Putamen (tissue), 1 donor: Measurements from ENCODE around the gene MRPL53.
"Not testable (repeated sequence)": the region's sequence is repeated elsewhere in the genome, so short reads cannot be mapped to it uniquely, and the experiment has no call there.

ENCODE experiments used
- DNase-seq: peaks from one replicate; pipeline ENCODE4 v3.0.0-alpha.2; 2016; ENCODE audit warnings: low spot score

Gene MRPL53

DNA sequence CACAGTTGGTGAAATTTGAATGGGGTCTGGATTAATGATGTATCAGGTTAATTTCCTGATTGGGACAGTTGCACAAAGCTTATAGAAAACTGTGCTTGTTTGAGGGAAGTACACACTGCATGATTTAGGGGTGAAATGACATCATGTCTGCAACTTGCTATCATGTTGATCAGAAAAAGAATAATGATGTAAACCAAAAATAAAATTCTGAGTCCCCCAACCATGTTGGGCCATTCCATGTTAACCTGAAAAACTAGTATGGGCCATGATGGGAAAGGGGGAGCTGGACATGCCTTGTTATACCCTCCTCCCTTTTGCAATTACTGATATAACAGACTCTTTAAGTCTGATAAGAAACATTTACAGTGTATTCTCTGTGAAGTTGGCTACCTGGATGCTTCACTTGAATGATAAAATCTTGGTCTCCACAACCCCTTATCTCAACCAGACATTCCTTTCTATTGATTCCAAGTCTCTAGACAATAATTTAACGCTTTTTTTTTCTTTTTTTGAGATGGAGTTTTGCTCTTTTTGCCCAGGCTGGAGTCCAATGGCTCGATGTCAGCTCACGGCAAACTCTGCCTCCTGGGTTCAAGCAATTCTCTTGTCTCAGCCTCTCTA is 21.8 kb downstream of the MRPL53 start:
- no peak for DNase-seq

DNA sequence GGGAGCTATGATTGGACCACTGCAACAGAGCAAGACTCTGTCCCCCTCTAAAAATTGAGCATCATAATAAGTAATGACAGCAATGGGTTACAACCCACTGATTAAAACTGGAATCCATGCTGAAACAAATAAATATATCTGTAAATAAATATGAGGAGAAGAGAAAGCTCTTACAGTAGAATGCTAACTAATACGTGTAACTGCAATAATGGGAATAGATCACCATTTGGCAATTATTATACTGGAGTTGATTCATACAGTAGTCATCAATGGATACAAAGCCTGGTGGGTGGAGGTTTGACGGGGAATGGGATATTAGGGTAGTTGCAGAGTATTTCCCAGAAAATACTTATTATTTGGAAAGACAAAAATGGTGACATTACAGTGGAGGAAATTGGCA is 23.7 kb downstream of the MRPL53 start:
- no peak for DNase-seq

DNA sequence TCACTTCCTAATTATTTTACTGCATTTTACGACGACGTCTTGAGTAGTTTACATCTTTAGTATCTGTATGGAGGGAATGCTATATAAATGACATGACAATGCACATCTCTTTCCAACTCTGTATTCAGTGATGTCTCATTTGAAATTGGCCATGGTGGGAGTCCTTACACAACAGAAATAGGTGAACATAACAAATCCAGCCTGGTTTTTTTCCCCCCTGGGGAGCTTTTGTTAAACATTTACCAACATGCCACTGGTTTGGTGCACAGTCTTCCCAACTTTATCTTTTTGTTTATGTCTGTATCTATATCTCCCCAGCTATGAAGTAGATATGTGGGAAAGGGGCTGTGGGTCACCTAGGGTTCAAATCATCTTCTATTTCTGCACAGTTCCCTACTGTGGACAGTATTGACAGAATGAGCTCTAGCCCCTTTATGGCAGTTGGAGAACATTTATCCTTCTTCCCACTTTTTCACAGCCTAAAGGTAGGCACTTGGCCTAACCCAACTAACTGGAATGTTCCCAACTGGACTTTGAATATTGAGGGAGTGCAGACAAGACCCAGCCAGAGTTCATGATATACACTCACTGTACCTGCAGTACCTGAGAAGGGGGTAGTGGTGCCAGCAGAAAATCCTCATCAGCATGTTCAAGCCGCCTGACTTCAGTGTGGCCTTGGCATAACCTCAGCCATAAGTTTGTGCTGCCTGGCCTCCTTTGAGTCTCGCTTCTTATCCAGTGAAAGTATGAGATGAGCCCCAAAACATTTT is 25.1 kb downstream of the MRPL53 start:
- DNase-seq: no peak

DNA sequence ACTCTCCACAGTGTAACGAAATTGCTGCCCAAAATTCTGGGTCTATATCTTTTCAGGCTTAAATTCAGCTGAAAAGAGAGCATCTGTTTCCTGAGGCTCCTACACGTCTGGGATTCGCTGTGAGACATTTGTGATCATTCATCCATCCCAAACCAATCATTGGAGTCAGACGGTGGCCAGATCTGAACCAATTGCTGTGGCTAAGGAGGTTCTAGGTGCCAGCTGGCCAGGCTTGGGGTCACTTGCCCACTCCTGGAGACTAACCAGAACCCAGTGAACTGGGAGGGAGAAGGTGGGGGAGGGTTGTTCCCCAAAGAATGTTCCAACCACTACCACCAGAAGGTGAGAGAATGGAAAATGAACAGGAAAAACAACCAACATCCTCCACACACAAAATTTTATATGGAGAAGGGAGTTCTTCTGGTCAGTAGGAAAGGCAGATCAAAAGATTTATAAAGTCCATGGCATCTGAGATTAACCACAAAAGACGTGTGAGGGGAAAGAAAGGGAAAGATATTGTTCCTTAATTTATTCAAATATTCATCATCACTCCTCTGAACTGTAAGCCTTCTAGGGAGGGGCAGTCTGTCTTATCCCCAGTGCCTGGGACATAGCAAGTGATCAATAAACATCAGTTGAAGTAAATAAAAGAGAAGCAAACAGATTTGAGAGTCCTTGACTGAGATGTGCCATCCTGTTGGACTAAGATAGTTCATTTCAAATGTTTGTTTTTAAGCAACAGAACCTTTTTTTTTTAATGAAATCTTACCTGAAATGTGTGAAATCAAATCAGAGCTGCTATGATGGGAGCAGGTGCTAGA is 27.8 kb downstream of the MRPL53 start:
- DNase-seq: no peak

DNA sequence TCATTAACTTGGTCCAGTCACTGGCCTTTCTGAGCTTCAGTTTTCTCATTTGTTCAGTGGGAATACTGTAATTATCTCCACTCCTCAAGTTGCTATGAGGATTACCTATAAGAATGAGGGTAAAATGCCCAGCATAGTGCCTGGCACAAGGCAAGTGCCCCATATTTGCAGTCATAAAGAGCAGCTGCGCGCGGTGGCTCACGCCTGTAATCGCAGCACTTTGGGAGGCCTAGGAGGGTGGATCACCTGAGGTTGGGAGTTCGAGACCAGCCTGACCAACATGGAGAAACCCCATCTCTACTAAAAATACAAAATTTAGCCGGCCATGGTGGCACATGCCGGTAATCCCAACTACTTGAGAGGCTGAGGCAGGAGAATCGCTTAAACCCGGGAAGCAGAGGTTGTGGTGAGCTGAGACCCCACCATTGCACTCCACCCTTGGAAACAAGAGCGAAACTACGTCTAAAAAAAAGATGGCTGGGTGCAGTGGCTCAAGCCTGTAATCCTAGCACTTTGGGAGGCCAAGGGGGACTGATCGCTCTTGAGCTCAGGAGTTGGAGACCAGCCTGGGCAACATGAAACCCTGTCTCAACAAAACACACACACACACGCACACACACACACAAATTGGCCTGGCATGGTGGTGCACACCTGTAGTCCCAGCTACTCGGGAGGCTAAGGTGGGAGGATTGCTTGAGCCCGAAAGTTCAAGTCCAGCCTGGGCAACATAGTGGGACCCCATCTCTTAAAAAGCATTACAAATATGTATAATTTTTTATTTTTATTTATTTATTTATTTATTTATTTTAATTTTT is 29.8 kb downstream of the MRPL53 start:
- DNase-seq: not testable (repeated sequence)

DNA sequence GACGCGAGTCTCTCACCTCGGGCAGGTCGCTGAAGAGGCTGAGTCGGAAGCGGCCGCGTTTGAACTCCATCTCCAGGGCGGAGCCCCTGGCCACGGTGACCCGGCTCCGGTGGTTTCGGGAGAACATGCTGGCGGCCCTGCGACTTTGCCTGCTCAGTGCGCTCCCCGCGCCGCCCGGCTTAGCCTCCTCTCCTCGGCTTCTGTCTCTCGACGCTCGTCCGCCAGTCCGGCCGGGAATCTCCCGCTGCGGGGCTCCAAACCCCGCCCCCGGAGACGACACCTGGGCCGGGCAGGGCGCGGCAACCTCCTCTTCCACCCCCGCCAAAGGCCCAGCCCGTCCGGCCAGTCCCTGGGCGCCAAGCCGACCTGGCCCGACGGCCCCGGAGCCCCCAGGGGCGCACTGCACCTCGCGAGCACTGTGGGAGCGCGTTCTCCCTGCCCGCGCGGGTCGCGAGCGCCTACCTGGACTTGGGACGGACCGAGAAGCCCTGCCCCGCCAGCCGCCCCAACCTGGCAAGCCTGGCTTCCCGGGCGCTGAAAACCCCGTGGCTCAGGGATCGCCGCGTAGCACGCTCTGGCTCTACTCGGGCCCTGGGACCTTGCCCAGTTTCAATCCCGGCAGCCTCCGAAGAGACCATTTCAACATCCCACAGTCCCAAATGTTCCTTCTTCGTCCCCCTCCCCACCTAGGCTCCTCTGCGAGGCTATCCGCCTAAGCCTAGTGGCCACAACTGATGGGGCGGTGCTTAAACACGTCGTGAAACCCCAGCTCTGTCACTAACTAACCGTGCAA is 30.6 kb downstream of the MRPL53 start, which contains the start of gene RTKN:
Gene RTKN, minus strand, starts transcription at position 248 of the 793 bp plus-strand sequence. Its CDS starts 121 bp downstream, at position 127.
- DNase-seq: no peak

DNA sequence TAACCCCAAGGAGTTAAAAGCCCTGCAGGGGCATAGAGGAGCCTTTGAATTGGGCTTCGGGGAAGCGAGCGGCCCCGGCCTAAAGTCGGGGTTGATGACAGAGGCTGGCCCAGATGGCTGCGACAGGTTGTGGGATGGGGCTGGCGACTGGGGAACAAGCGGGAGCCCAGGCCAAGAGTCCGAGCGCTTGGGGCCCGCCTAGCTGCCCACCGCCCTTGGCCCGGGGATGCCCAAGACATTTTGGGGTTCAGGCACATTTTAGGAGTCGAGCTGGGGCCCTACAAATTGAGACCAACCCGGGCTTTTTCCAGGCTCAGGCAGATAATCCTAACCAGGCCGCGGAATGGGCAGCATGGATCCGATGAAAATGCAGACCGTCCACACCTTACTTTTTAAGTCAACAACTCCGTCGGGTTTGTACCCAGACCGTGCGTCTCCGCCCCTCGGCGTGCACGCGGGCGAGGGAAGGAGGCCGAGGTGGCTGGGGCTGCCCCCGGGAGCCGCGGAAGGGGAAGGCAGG is 31.2 kb downstream of the MRPL53 start:
- DNase-seq: no peak

DNA sequence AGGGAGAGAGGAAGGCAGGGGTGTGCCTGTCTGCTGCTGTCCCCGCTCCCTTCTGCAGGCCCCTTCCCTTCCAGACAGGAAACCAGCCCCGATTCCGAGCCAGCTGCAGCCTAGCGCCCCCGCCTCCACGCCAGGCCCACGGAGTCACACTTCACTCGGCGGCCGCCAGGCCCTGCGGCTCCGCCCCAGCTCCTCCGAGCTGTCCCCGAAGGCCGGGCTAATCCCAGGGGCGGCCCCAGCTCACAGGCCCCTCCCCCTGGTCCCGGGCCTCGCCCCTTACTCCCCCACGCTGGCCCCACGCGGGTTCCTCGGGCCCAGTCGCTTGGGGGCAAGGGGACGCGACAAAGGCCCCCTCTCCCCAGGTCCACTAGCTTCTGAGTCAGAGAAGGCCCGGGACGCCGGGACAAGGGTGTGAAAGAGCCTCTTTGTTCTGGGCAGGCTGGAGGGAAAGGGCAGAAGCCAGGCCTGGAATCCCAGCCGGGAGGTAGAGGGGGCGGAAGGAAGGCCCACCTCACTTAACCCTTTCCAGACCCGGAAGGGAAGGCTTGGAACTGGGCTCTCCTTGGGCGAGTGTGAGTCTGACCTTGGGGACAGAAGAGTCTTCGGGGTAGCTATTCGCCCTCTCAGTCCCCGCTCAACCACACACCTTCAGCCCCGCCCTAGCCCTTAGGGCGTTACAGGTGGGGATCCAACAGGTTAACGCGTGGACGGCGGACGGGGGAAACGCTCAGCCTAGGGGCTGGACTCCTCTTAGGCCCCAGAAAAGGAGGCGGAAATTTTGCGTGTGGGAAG is 31.9 kb downstream of the MRPL53 start:
- peak; percentile 94 for DNase-seq

DNA sequence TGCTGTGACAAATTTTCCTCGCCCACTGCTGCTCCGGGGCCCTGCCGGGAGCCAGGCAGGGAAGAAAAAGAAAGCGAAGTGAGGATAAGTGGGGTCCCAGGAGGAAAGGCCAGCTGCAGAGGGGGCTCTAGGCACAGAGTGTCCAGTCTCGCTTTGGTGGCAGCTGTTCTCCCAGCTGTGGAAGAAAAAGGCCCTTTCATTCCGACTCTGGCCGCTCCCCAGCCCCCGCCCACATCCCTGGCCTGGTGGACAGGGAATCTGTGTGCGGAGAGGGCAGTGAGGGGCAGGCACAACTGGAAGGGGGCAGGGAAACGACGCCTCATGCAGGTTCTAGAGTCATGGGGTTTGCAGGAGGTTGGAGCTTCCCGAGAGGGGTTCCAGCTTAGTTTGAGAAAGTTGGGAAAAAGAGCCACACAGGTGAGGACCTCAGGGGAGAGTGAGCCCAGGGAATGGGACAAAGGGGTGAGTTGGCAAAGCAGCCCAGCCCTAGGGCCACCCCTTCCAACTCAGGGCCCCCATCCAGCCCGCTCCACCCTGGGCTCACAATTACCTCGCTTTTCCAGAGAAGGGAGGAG is 32.6 kb downstream of the MRPL53 start:
- DNase-seq: peak; percentile 96

DNA sequence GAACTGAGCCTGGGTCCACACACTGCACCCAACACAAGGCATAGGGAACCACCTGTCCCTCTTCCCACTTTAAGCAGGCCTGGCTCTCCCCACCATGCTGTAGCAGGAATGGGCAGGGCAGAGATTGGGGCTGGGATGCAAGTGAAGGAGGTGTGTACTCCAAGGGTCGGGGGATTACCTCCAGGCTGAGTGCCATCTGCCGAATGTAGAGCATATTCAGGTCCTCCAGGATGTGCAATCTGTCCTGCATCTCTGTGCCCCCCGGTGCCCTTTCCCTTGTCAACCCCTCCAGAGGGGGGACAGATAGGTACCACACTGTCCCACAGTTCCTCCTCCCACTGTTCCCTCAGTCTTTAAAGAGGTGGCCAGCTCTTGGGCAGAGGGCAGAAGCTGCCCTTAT is 33.1 kb downstream of the MRPL53 start:
- DNase-seq: no peak

DNA sequence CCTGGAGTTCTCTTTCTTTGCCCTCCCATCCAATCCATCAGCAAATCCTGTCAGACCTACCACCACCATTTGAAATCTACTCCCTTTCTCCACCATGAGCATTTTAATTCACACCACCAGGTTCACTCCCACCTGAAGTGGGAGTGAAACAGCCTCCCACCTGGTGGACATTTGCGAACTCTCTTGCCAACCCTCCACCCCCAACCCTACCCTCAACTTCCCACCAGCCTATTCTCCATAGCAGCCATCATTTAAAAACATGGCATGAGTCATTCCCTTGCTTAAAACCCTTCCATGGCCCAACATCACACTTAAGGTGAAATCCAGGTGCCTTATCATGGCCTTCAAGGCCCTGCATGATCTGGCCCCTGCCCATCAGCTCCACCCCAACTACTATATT is 34.2 kb downstream of the MRPL53 start:
- DNase-seq: no peak

DNA sequence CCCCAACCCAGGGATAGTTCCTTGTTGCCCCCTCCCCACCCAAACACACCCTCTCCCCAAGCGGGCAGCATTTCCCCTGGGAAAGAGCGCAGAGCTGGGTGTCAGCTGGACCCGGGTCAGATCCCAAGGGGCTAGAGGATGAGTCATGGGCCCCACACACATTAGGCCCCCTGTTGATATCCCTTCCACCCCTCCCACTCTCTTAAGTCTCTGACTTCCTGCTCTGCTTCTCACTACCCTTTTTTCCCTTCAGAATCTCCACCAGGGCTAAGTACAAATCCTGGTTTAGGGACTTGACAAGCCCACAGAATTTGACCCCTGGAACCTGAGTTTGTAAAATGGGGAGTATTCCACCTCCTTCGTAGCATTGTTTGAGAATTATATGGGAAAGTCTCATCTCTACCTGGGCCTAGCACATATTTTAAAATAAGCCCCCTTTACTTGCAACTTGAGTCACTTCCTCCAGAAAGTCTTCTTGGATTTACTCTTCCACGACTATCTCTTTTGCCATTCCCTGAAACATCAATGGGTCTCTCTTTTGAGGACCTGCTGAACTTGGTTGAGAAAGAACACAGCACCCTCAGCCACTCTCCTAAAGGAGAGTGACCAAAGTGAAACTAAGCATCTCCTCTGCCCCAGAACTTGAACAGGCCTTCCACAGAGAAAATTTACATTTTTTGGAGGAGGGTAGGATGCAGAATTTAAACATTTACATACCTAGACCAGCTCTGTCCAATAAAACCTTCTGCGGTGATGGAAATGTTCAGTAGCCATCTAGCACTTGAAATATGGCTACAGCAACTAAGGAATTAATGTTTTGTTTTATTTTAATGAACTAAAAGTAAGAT is 35.4 kb downstream of the MRPL53 start:
- DNase-seq: no peak

DNA sequence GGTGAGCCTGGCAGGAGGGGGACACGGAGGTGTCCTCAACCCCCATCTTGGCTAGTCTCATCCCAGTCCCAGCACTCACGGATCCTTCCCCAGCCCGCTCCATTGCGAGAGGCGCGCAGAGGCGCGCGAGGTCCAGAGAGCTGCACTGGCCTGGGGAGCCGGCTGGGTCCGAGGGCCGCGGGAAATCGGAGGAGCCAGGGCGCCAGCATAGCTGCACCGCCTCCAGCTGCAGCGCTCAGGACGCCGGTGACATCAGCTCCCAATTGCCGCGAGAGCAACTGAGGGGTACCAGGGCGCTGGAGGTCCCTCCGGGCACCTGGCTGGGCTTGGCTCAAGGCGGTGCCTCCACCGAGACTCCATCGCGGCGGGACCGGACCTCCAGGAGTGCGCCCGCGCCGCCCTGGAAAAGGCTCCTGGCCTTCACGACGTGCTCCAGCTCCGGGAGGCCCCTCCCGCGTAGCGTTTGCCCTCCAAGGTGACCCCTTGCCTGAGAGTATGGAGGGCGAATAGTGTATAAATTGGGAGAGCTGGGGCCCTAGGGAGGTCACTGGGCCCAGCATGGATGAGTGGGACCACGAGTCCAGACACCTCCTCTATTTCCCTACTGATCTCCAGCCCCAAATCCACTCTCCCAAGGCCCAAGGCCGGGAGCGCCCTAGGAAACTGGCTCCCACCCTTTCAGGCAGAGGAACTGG is 36.2 kb downstream of the MRPL53 start:
- DNase-seq: no peak

DNA sequence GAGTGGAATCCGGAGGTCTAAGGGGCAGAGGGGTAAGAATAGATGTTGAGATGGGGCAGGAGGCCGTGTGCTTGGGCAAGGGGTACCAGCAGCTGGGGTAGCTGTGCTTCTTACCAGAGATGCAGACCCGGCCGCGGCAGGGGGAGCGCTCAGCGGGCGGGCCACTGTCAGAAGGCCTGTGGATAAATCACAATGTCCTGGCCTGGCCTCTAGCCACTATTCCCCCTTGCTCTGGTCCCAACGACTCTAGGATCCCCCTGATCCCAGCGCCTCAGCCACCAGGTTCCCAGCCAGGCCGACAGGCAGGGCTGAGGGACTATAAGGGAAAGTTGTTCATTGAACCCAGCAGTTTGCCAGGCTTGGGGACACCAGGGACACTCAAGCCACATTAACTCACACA is 42.0 kb downstream of the MRPL53 start:
- DNase-seq: no peak

DNA sequence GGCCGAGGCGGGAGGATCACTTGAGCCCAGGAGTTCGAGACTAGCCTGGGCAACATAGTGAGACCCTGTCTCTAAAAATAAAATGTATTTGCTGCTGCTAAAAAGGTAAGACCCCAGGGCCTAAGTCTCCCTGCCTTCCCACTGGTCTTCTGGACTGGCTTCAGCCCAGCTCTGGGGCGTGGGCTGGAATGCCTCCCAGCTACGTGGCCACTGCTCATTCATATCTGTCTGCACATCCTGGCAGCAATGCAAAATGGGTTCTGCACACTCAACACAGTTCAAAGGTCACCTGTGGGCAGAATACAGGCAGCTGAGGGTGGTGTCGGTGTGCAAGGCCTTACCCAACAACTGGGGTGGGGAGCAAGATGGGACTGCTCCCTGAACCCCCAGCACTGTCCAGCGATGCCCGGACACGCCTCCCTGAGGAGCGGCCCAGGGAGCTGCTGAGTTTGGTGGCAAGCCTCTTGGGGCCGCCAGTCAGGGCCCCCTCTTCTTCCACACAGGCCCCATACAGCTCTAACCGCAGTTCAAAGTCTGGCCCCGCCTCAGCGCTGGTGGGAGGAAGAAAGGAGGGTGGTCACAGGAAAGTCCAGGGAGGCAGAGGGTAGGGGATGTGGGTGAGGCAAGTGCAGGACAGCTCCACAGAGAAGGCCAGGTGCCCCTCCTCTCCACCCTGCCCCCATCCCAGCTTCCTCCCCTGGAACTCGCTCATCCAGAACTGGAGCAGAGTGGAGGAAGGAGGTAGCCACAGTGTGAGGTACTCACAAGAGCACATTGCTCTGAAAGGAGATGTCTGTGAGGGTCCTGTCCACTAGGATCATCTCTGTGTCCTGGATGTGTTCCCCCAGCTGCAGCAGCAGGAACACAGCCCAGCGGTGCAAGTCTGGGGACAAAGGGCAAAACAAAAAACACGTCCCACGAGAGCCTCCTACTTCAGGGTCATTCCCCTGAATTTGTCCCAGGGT is 42.7 kb downstream of the MRPL53 start:
- no peak for DNase-seq

DNA sequence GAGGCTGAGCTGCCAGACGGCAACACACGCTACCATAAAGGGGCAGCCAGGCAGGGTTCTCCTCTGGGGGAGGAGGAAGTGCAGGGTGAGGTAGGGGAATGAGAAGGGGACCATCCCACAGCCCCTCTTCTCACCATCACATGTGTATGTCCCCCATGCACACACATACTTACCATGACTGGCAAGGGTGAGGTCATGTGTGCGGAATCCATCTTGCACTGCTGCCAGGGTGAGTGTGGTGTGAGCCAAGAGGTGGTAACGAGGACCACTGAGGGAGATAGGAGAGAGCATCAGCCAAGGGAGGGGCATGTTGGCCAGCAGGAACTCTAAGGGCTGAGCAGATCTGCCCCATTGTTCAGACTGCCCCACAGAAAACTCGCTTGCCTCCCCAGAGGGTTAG is 43.8 kb downstream of the MRPL53 start:
- DNase-seq: no peak

DNA sequence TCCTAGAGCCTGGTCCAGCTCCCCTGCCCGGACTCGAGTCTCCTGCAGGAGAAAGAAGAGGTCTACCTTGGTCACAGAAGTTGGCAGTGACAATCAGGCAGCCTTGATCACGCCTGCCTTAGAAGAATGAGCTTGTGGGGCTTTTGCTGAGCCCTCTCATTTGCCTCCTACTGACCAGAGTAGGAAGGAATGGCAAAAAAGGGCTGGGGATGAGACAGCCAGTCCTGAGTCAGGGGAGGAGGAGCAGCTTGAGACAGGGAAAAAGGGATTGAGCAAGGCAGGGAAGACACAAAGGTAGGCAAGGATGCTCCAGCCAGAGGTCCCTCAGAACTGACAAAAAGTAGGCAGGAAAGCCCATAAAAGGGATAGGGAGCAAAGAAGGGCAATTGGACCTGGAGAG is 44.9 kb downstream of the MRPL53 start:
- no peak for DNase-seq
